Measurements from ENCODE around the gene MARF1. TPM values are rescaled to one million over a fixed set of nuclear protein-coding genes. Genes with fewer than 3 reads are reported as not detected.

Gene MARF1
- total and polyA plus RNA-seq, 2 of the 8 experiments (the other 6 are each of a cell fraction or from before 2014, with no cell fraction given) = 5.6 to 31.4 TPM

DNA sequence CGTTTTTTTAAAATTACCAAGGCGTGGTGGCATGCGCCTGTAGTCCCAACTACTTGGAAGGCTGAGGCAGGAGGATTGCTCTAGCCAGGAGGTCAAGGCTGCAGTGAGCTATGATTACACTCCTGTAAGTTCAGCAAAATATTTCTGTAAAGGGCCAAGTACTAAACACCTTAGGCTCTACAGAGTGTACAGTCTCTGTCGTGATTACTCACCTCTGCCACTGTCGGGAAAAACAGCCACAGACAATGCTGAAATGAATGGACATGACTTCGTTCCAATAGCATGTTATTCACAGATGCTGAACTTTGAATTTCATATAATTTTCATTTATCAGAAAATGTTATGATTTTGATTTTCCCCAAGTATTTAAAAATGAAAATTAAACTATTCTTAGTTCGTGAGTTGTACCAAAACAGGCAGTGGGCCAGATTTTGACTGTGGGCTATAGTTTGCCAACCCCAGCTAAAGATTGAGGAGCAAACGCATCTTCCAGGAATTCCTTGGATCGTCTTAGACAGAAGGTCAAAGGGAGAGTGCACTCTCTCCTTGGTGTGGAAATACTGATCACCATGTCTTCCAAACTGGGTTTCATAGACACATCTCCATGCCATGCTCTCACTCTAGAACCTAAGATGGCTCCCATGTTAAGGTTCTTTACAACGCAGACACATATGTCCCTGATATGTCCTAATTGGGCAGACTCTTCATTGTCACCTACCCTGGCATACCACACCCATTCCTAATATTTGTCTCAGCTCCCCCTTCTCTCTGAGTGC lies 89.5 kb downstream of the MARF1 start:
- Histone ChIP-seq H3K18ac (ENCODE audit: extremely low read depth, low read length) (no peak overlapping the region), H2BK15ac (ENCODE audit: low read length) (no peak overlapping the region), H3K4me3 (ENCODE audit: extremely low read depth in 1 of 4, insufficient read depth in 2 of 4, low read depth in 3 of 4, low read length in 4 of 4) (no peak overlapping the region), H2AFZ (ENCODE audit: low read length) (no peak overlapping the region), H4K5ac (ENCODE audit: insufficient read length, low read depth, low read length) (no peak overlapping the region), H3K4ac (replicated peaks; ENCODE audit: insufficient read length, low read depth, low read length) (no peak overlapping the region), H3K56ac (replicated peaks; ENCODE audit: insufficient read length, low read depth, low read length) (no peak overlapping the region), H3K23me2 (ENCODE audit: low read depth, low read length) (no peaks in the 10 kb centered on the region), H4K20me1 (replicated peaks in 1 of 2; ENCODE audit: control insufficient read depth in 1 of 2, insufficient read depth in 2 of 2, low read length in 2 of 2) (no peaks in the 10 kb centered on the region), H3K23ac (ENCODE audit: insufficient read length) (no peak overlapping the region), H3K79me1 (ENCODE audit: low read depth, low read length) (no peaks in the 10 kb centered on the region), H3K14ac (ENCODE audit: insufficient read length) (no peak overlapping the region), H2BK12ac (ENCODE audit: low read depth, low read length) (no peak overlapping the region), H3K9me3 (ENCODE audit: insufficient read depth in 2 of 2, low read depth in 1 of 2, low read length in 1 of 2) (no peaks in the 10 kb centered on the region), H4K8ac (ENCODE audit: extremely low read depth, insufficient read depth, low read length) (no peak overlapping the region), H3K4me2 (ENCODE audit: insufficient read depth in 1 of 2, low read depth in 2 of 2, low read length in 2 of 2) (no peak overlapping the region), H4K91ac (replicated peaks; ENCODE audit: insufficient read length, low read length) (no peak overlapping the region), H3K36me3 (ENCODE audit: control insufficient read depth in 2 of 4, insufficient read depth in 4 of 4, low read length in 3 of 4) (no peaks in the 10 kb centered on the region), H2BK120ac (replicated peaks; ENCODE audit: low read depth, low read length) (no peak overlapping the region), H3K27me3 (replicated peaks in 1 of 4; ENCODE audit: control insufficient read depth in 3 of 4, extremely low read depth in 1 of 4, insufficient read depth in 3 of 4, low read length in 3 of 4) (no peaks in the 10 kb centered on the region), H3K79me2 (ENCODE audit: control insufficient read depth in 1 of 2, insufficient read depth in 2 of 2, low read length in 2 of 2) (no peaks in the 10 kb centered on the region), H2BK20ac (ENCODE audit: low read length) (no peak overlapping the region), H2AK5ac (ENCODE audit: low read depth, low read length) (no peak overlapping the region), H2BK5ac (ENCODE audit: low read depth, low read length) (no peak overlapping the region), H3K27ac (ENCODE audit: low read depth, low read length) (no peak overlapping the region), H3K4me1 (replicated peaks in 1 of 4; ENCODE audit: control insufficient read depth in 3 of 4, insufficient read depth in 4 of 4, low read length in 3 of 4) (peaks cover 0 to 5% (median 4%) of the 10 kb centered on the region in 4 experiments; a peak in 3 of 7 replicates), H3K9ac (replicated peaks in 1 of 4; ENCODE audit: extremely low read depth in 1 of 4, low read depth in 3 of 4, low read length in 3 of 4) (no peak overlapping the region)
- ChIA-PET POLR2A (ENCODE audit: partially characterized antibody) (no interaction called here), CTCF (ENCODE audit: partially characterized antibody) (interaction anchor here (0.6 to 4.3 kb wide), 2 partner anchors 14 to 39 kb away, joined by 3 to 42 read pairs; no protein-coding TSS in a partner anchor)
- TF ChIP-seq KDM1A (IDR thresholded peaks at IDR 0.05; ENCODE audit: borderline replicate concordance, low read length) (peak; percentile 63; the same call in 1 of the 2 replicates), TEAD4 (IDR thresholded peaks at IDR 0.05; ENCODE audit: low read depth, low read length) (no peak)
- WGBS, 2 experiments (ENCODE audit: extremely low coverage in 1 of 2, insufficient coverage in 1 of 2, insufficient read length in 1 of 2, insufficient replicate concordance in 2 of 2, low coverage in 1 of 2, low lambda C conversion rate in 2 of 2, missing lambda C conversion rate in 1 of 2) = 89% methylated on average over 10 of the region's 10 CpGs; no CpG with 5 or more reads in 1 of the 2 experiments
- no peak for DNase-seq (ENCODE audit: low read depth in 1 of 2, low spot score in 2 of 2)
- FAIRE-seq = no peak

All from H1 (cell line).